GM10847 (cell line): ENCODE results near the gene SYNE1.

Experiments used
- POLR2A ChIP-seq: IDR thresholded peaks from 2 replicates; pipeline ENCODE4 v1.6.1; 2011; ENCODE audit not compliant: insufficient read length; ENCODE audit errors: extremely low read depth

SYNE1 gene

GRCh38 chr6:152463164-152463563 is 174.0 kb downstream of the SYNE1 start:
- no peak for TF ChIP-seq POLR2A

- TF ChIP-seq POLR2A: no peak
Observed at GRCh38 chr6:152462716-152463115, 174.4 kb downstream of the SYNE1 start.

- no peak for TF ChIP-seq POLR2A
Observed at GRCh38 chr6:152461556-152461955, 175.6 kb downstream of the SYNE1 start.

- no peak for TF ChIP-seq POLR2A
Observed at GRCh38 chr6:152458648-152459644, 178.2 kb downstream of the SYNE1 start.

- no peak for TF ChIP-seq POLR2A
Observed at GRCh38 chr6:152457949-152458624, 179.1 kb downstream of the SYNE1 start.

GRCh38 chr6:152454003-152454402 is 183.2 kb downstream of the SYNE1 start:
- TF ChIP-seq POLR2A: no peak

GRCh38 chr6:152453421-152453820 is 183.7 kb downstream of the SYNE1 start:
- no peak for TF ChIP-seq POLR2A

- TF ChIP-seq POLR2A: no peak
Observed at GRCh38 chr6:152452639-152453038, 184.5 kb downstream of the SYNE1 start.

GRCh38 chr6:152450519-152450918 is 186.6 kb downstream of the SYNE1 start:
- no peak for TF ChIP-seq POLR2A

GRCh38 chr6:152441902-152442301 is 195.3 kb downstream of the SYNE1 start:
- no peak for TF ChIP-seq POLR2A

- TF ChIP-seq POLR2A: no peak
Observed at GRCh38 chr6:152435816-152436215, 201.3 kb downstream of the SYNE1 start.

- no peak for TF ChIP-seq POLR2A
Observed at GRCh38 chr6:152432758-152433157, 204.4 kb downstream of the SYNE1 start.

- TF ChIP-seq POLR2A: no peak
Observed at GRCh38 chr6:152428126-152428525, 209.0 kb downstream of the SYNE1 start.

- TF ChIP-seq POLR2A: no peak
Observed at GRCh38 chr6:152426276-152426675, 210.9 kb downstream of the SYNE1 start.

GRCh38 chr6:152423216-152424103 is 213.7 kb downstream of the SYNE1 start:
- TF ChIP-seq POLR2A: no peak

- no peak for TF ChIP-seq POLR2A
Observed at GRCh38 chr6:152420696-152421095, 216.5 kb downstream of the SYNE1 start.

GRCh38 chr6:152418551-152418950 is 218.6 kb downstream of the SYNE1 start:
- no peak for TF ChIP-seq POLR2A
